ENCODE measurements around the gene ABCA8.
"Not testable (repeated sequence)": the region's sequence is repeated elsewhere in the genome, so short reads cannot be mapped to it uniquely, and the experiment has no call there.

ABCA8 gene

GRCh38 chr17:68943812-68944182 is 11.4 kb downstream of the ABCA8 start:
- not testable (repeated sequence) for DNase-seq (ENCODE audit: low spot score)

GRCh38 chr17:68943123-68943811 is 11.9 kb downstream of the ABCA8 start:
- no peak for DNase-seq (ENCODE audit: low spot score)

- DNase-seq (ENCODE audit: low spot score), result no peak
These were observed 12.8 kb downstream of the ABCA8 start for GRCh38 chr17:68942389-68942788.

GRCh38 chr17:68941761-68942160 is 13.4 kb downstream of the ABCA8 start:
- DNase-seq (ENCODE audit: low spot score), result no peak

GRCh38 chr17:68939195-68939594 is 16.0 kb downstream of the ABCA8 start:
- no peak for DNase-seq (ENCODE audit: low spot score)

GRCh38 chr17:68937890-68938514 is 17.2 kb downstream of the ABCA8 start:
- DNase-seq (ENCODE audit: low spot score), result no peak

- no peak for DNase-seq (ENCODE audit: low spot score)
These were observed 27.7 kb downstream of the ABCA8 start for GRCh38 chr17:68927516-68927915.

GRCh38 chr17:68924793-68925720 is 30.1 kb downstream of the ABCA8 start:
- no peak for DNase-seq (ENCODE audit: low spot score)

- DNase-seq (ENCODE audit: low spot score), result no peak
These were observed 44.3 kb downstream of the ABCA8 start for GRCh38 chr17:68910789-68911431.

GRCh38 chr17:68910251-68910705 is 44.9 kb downstream of the ABCA8 start:
- DNase-seq (ENCODE audit: low spot score), result no peak

- peak; percentile 26 for DNase-seq (ENCODE audit: low spot score)
These were observed 46.1 kb downstream of the ABCA8 start for GRCh38 chr17:68909066-68909465.

- DNase-seq (ENCODE audit: low spot score), result no peak
These were observed 47.1 kb downstream of the ABCA8 start for GRCh38 chr17:68908045-68908444.

- DNase-seq (ENCODE audit: low spot score), result peak; percentile 33
These were observed 48.6 kb downstream of the ABCA8 start for GRCh38 chr17:68906638-68907037.

- no peak for DNase-seq (ENCODE audit: low spot score)
These were observed 51.9 kb downstream of the ABCA8 start for GRCh38 chr17:68903286-68903685.

GRCh38 chr17:68897557-68897956 is 57.6 kb downstream of the ABCA8 start:
- no peak for DNase-seq (ENCODE audit: low spot score)

- no peak for DNase-seq (ENCODE audit: low spot score)
These were observed 62.5 kb downstream of the ABCA8 start for GRCh38 chr17:68892658-68893057.

GRCh38 chr17:68892193-68892592 is 63.0 kb downstream of the ABCA8 start:
- no peak for DNase-seq (ENCODE audit: low spot score)

GRCh38 chr17:68886401-68886800 is 68.8 kb downstream of the ABCA8 start:
- no peak for DNase-seq (ENCODE audit: low spot score)

- no peak for DNase-seq (ENCODE audit: low spot score)
These were observed 70.3 kb downstream of the ABCA8 start for GRCh38 chr17:68884888-68885287.

GRCh38 chr17:68878226-68878885 is 76.8 kb downstream of the ABCA8 start:
- no peak for DNase-seq (ENCODE audit: low spot score)

GRCh38 chr17:68871447-68871846 is 83.7 kb downstream of the ABCA8 start:
- DNase-seq (ENCODE audit: low spot score), result no peak

GRCh38 chr17:68870976-68871375 is 84.2 kb downstream of the ABCA8 start:
- DNase-seq (ENCODE audit: low spot score), result no peak

All from NAMALWA (cell line).